Neural cell (in vitro differentiated cells): ENCODE data around the gene MEX3D. TPM values are rescaled to one million over a fixed set of nuclear protein-coding genes. Genes with fewer than 3 reads are reported as not detected.

Experiments used
- H2AFZ ChIP-seq: fragments of 200-600, 300-800 bp; sonication (generic), shearing (Covaris generic); 2 replicates; pipeline ENCODE4 v1.6.0; 2014; ENCODE audit warnings: low read depth, mild to moderate bottlenecking, antibody characterized with exemption, low read length, moderate library complexity
- H3F3A ChIP-seq: fragments of 200-600 bp; shearing (Covaris generic); 2 replicates; pipeline ENCODE4 v1.6.1; 2016; ENCODE audit warnings: mild to moderate bottlenecking, moderate library complexity, mixed read lengths, antibody characterized with exemption, low read length; ENCODE audit not compliant: insufficient read depth, poor library complexity, severe bottlenecking
- H3K27ac ChIP-seq: fragments of 200-600, 300-800 bp; sonication (generic), shearing (Covaris generic); 2 replicates; pipeline ENCODE4 v1.5.1; 2014; ENCODE audit warnings: mild to moderate bottlenecking, low read length, moderate library complexity
- H3K27me3 ChIP-seq: fragments of 300-800, 200-600 bp; sonication (generic), shearing (Covaris generic); 2 replicates; pipeline ENCODE4 v1.6.0; 2014; ENCODE audit warnings: mild to moderate bottlenecking, low read depth, low read length, moderate library complexity; ENCODE audit not compliant: insufficient read depth
- H3K36me3 ChIP-seq: fragments of 300-800, 200-600 bp; sonication (generic), shearing (Covaris generic); 2 replicates; pipeline ENCODE4 v1.5.1; 2014; ENCODE audit warnings: mild to moderate bottlenecking, antibody characterized with exemption, low read length, moderate library complexity; ENCODE audit not compliant: insufficient read depth
- H3K4me2 ChIP-seq: fragments of 300-800, 200-600 bp; sonication (generic), shearing (Covaris generic); 2 replicates; pipeline ENCODE4 v1.6.0; 2014; ENCODE audit warnings: mild to moderate bottlenecking, low read length
- H3K4me3 ChIP-seq: fragments of 300-800, 200-600 bp; sonication (generic), shearing (Covaris generic); 2 replicates; pipeline ENCODE4 v1.5.1; 2014; ENCODE audit warnings: mild to moderate bottlenecking, low read length, moderate library complexity
- H3K79me2 ChIP-seq: fragments of 200-600 bp; shearing (Covaris generic); replicated peaks from 2 replicates; pipeline ENCODE4 v1.6.0; 2014; ENCODE audit warnings: mild to moderate bottlenecking, low read length, moderate library complexity; ENCODE audit not compliant: insufficient read depth
- H3K9ac ChIP-seq: fragments of 300-800, 200-600 bp; sonication (generic), shearing (Covaris generic); 2 replicates; pipeline ENCODE4 v1.6.1; 2016; ENCODE audit warnings: mild to moderate bottlenecking, low read length, mixed read lengths
- H3K9me2 ChIP-seq: fragments of 200-600 bp; shearing (Covaris generic); 2 replicates; pipeline ENCODE4 v1.6.1; 2016; ENCODE audit warnings: mild to moderate bottlenecking, low read length, mixed read lengths; ENCODE audit not compliant: insufficient read depth
- H3K9me3 ChIP-seq: fragments of 200-600, 300-800 bp; sonication (generic), shearing (Covaris generic); 2 replicates; pipeline ENCODE4 v1.6.1; 2016; ENCODE audit warnings: mild to moderate bottlenecking, mixed run types, low read length, moderate library complexity, mixed read lengths
- H4K20me1 ChIP-seq: fragments of 200-600 bp; shearing (Covaris generic); 2 replicates; pipeline ENCODE4 v1.6.1; 2016; ENCODE audit warnings: mild to moderate bottlenecking, mixed run types; ENCODE audit not compliant: insufficient read depth
- CTCF ChIP-seq: fragments of 450-650 bp; IDR thresholded peaks from 2 replicates; pipeline ENCODE4 v1.5.1; 2014; ENCODE audit warnings: antibody characterized with exemption, mild to moderate bottlenecking, moderate library complexity; ENCODE audit not compliant: poor library complexity, severe bottlenecking
- EP300 ChIP-seq: fragments of 450-650 bp; conservative IDR thresholded peaks from 2 replicates; pipeline ENCODE4 v1.6.1; 2014; ENCODE audit warnings: antibody characterized with exemption, mild to moderate bottlenecking, moderate library complexity; ENCODE audit not compliant: poor library complexity, severe bottlenecking
- EZH2 ChIP-seq: fragments of 200-600, 300-800 bp; shearing (Covaris generic), sonication (generic); IDR thresholded peaks from 2 replicates; pipeline ENCODE4 v1.6.1; 2014; ENCODE audit warnings: antibody characterized with exemption, low read length, borderline replicate concordance, mild to moderate bottlenecking; ENCODE audit not compliant: insufficient read depth, poor library complexity, severe bottlenecking
- MXI1 ChIP-seq: fragments of 450-650 bp; conservative IDR thresholded peaks from 2 replicates; pipeline ENCODE4 v1.6.1; 2014; ENCODE audit warnings: antibody characterized with exemption, mild to moderate bottlenecking; ENCODE audit not compliant: poor library complexity, severe bottlenecking
- POLR2AphosphoS5 ChIP-seq: IDR thresholded peaks from 2 replicates; pipeline ENCODE4 v1.6.1; 2012
- RAD21 ChIP-seq: fragments of 450-650 bp; conservative IDR thresholded peaks from 2 replicates; pipeline ENCODE4 v1.6.1; 2014; ENCODE audit warnings: antibody characterized with exemption, mild to moderate bottlenecking, moderate library complexity
- REST ChIP-seq: IDR thresholded peaks from 2 replicates; pipeline ENCODE4 v1.6.1; 2012; ENCODE audit warnings: borderline replicate concordance
- SMC3 ChIP-seq: fragments of 450-650 bp; conservative IDR thresholded peaks from 2 replicates; pipeline ENCODE4 v1.6.1; 2014; ENCODE audit warnings: antibody characterized with exemption, mild to moderate bottlenecking, moderate library complexity; ENCODE audit not compliant: poor library complexity
- TAF1 ChIP-seq: IDR thresholded peaks from 2 replicates; pipeline ENCODE4 v1.6.1; 2012; ENCODE audit warnings: low read depth
- polyA plus RNA-seq: library from polyadenylated mRNA; depleted of rRNA; stranded (reverse); fragments of >200 nt; gene quantifications from 2 replicates; pipeline ENCODE4 v1.2.3, GENCODE V29; 2014

MEX3D gene
- polyA plus RNA-seq, 1 donor from 2014 or later, result 20.8 TPM

- no peaks in the 10 kb centered on the region for H3K27me3 ChIP-seq
- no peaks in the 10 kb centered on the region for H3F3A ChIP-seq
- H3K27ac ChIP-seq, result no peak overlapping the region
- TF ChIP-seq CTCF (no peak), EZH2 (no peak), RAD21 (no peak), REST (no peak), MXI1 (no peak), TAF1 (no peak), SMC3 (no peak), EP300 (no peak), POLR2AphosphoS5 (no peak)
- H3K9me3 ChIP-seq, result no peaks in the 10 kb centered on the region
- no peak overlapping the region for H3K4me2 ChIP-seq
- no peak overlapping the region for H3K4me3 ChIP-seq
- no peaks in the 10 kb centered on the region for H3K9me2 ChIP-seq
- peaks cover 36% of the 10 kb centered on the region for H3K79me2 ChIP-seq
- H4K20me1 ChIP-seq, result peaks cover 5% of the 10 kb centered on the region
- no peak overlapping the region for H2AFZ ChIP-seq
- no peak overlapping the region for H3K9ac ChIP-seq
- peaks cover 6% of the 10 kb centered on the region for H3K36me3 ChIP-seq
Observed at GRCh38 chr19:1601613-1602064, 33.5 kb upstream of the MEX3D start.

GRCh38 chr19:1599460-1599846 is 31.3 kb upstream of the MEX3D start:
- Histone ChIP-seq H3K9me2 (no peaks in the 10 kb centered on the region), H3K27ac (no peak overlapping the region), H3K79me2 (peaks cover 28% of the 10 kb centered on the region), H3F3A (no peaks in the 10 kb centered on the region), H3K4me2 (no peak overlapping the region), H3K9ac (no peak overlapping the region), H3K9me3 (no peaks in the 10 kb centered on the region), H2AFZ (no peak overlapping the region), H4K20me1 (peaks cover 5% of the 10 kb centered on the region), H3K4me3 (no peak overlapping the region), H3K36me3 (peaks cover 6% of the 10 kb centered on the region), H3K27me3 (no peaks in the 10 kb centered on the region)
- no peak for TF ChIP-seq RAD21
